Daoy (cell line): Measurements from ENCODE around the gene CZIB. TPM values are rescaled to one million over a fixed set of nuclear protein-coding genes. Genes with fewer than 3 reads are reported as not detected.
"Not testable (repeated sequence)": the region's sequence is repeated elsewhere in the genome, so short reads cannot be mapped to it uniquely, and the experiment has no call there.

Experiments used
- DNase-seq: peaks from one replicate; pipeline ENCODE4 v3.0.0-alpha.2; 2015; ENCODE audit warnings: low read depth
- total RNA-seq: library from RNA; depleted of rRNA; stranded (reverse); fragments of >200 nt; shearing (Covaris generic); gene quantifications from 2 replicates; pipeline ENCODE4 v1.2.3, GENCODE V29; 2014; rRNA removed

The CZIB gene
- total RNA-seq, 1 experiment from 2014 or later = 73.9 TPM

- DNase-seq = no peak
Observed at GRCh38 chr1:53189061-53189460, 31.4 kb downstream of the CZIB start.

DNA sequence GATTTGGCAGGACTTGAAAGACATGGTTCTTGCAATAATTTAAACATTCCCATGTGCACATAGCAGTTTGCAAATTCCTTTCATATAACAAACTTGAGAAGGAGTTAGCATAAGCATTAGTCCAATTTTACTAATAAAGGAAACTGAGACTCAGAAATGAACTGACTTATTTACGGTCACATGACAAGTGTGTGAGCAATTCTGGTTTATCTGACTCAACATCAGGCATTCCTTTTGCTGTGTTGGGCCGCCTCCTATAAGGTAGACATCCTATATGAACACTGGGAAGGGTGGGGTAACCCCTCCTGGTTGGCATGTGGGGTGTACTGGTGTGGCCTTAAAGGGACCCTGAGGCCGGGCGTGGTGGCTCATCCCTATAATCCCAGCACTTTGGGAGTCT, 32.3 kb downstream of the CZIB start:
- no peak for DNase-seq

- no peak for DNase-seq
Observed at GRCh38 chr1:53187401-53187800, 33.0 kb downstream of the CZIB start.

GRCh38 chr1:53186533-53186932, 33.9 kb downstream of the CZIB start:
- no peak for DNase-seq

GRCh38 chr1:53185955-53186297, 34.5 kb downstream of the CZIB start:
- not testable (repeated sequence) for DNase-seq

DNA sequence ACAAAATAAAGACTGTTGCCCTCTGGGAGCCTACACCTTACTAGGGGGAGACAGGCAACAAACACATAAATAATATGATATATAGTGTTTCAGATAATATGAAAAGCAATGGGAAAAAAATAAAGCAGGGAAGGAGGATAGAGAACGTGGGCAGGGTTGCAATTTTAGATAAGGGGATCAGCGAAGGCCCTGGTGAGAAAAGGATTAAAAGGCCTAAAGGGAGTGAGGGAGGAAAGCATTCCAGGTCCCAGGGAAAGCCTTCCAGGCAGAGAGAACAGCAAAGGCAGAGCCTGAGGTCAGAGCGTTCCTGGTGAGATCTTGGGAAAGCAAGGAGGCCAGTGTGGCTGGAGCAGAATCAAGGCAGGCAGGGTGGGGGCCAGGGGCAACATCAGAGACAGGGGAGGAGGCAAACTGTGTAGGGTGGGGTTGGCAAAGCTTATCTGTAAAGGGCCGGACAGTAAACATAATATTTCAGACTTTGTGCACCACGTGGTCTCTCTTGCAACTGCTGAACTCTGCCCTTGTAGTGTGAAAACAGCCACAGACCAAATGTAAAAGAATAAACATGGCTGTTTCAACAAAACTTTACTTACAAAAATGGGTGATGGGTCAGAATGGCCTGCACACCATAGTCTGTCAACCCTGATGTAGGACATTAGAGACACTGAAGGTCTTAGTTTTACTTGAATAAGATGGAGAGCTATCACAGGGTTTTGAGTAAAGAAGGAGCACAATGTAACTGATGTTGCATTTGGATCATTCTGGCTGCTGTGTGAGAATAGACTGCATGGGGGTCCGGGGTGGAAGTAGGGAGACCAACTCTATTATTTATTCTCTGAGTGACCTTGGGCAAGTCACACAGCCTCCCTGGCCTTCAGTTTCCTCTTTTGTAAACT, 37.1 kb downstream of the CZIB start:
- no peak for DNase-seq

- no peak for DNase-seq
Observed at GRCh38 chr1:53182716-53183094, 37.7 kb downstream of the CZIB start.

GRCh38 chr1:53182111-53182593, 38.3 kb downstream of the CZIB start:
- peak; percentile 81 for DNase-seq

DNA sequence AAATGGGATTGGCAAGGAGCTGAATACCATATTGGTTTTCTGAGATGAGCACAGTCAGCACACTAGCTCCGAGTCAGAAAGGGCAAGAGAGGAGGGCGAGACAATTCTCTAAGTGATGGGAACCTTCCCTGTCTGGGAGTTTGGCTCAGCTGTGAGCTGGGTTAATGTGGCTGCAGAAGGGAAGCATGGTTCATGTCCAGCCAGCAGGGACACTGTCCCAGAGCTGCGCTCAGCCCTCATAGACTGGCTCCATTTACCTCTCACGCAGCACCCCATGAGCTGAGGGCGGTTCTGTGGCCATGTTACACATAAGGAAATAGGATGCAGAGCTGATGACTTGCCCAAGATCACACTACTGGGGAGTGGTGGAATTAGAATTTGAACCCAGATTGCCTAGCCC, 39.5 kb downstream of the CZIB start:
- no peak for DNase-seq

DNA sequence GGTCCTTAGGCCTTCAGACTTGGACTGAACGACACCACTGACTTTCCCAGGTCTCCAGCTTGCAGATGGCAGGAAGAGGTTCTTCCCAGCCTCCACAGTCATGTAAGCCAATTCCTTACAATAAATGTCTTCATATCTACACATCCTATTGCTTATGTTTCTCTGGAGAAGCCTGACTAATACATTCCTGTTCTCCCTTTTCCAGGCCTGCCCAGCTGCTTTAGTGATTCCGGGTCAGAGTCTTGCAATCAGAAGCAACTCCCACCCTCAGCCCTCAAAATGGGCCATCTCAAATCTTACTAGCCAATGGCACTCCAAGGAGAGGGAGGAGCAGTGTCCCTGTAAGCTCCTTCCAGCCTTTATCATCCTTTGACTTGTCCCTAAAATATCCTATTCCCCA, 40.2 kb downstream of the CZIB start:
- DNase-seq = no peak

DNA sequence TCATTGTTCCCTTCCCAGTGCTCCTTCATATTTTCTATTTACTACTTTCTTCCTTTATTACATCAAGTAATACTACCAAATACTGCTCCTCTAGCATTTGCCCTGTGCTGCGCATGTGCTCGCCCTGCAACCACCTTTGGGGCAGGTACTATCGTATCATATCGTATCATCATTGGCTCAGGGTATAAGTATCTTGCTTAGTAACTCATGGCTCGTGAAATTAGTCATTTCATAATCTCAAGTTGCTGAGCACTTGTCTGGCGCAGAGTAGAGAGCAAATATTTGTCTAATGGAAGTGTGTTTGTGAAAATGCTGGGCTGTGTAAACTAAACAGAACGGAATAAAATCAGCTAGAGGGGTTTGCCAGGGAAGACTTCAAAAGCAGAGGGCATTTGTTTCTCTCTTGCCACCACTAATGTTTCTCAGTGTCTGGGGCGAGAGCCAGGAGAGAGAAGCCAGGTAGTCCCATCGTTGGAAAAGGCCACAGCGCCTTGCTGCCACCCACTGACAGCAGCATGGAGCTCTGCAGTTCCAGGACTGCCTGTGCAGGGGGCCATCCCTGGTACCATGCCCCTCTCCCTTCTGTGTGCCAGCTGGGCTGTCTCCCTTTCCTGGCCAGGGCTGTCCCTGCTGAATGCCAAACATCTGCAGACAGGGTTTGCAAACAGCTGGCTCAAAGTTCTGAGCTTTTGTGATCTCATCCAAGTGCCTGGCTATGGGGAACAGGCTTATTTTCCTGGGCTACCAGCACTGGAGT, 43.8 kb downstream of the CZIB start:
- DNase-seq = no peak

DNA sequence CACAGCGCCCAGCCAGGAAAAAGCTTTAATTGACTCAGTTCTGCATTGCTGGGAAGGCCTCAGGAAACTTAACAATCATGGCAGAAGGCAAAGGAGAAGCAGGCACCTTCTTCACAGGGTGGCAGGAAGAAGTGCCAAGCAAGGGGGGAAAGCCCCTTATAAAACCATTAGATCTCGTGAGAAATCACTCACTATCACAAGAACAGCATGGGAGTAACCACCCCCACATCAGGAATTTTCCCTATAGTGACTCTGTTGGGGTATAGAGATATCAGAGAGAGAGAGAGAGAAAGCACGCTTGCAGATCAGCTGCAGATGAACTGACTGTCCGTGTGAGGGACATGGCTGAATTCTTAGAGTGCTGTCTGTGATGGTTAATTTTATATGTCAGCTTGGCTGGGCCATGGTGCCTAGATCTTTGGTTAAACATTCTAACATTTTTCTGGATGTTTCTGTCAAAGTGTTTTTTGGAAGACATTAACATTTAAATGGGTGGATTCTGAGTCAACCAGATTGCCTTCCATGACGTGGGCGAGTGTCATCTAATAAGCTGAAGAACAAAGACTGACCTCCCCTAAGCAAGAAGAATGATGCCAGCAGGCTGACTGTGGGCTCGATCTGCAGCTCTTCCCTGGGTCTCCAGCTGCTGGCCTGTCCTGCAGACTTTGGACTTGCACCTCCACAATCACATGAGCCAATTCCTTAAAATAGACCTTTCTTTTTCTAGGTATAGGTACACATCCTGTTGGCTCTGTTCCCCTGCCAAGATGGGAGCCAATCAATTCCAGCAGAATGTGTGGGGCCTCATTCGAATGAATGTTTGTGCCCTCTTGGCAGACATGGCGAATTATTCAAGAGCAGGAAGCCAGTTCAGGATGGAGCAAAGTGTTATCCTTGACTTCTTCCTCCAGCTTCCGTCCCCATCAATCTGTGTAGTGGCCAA, 45.2 kb downstream of the CZIB start:
- peak; percentile 17 for DNase-seq

DNA sequence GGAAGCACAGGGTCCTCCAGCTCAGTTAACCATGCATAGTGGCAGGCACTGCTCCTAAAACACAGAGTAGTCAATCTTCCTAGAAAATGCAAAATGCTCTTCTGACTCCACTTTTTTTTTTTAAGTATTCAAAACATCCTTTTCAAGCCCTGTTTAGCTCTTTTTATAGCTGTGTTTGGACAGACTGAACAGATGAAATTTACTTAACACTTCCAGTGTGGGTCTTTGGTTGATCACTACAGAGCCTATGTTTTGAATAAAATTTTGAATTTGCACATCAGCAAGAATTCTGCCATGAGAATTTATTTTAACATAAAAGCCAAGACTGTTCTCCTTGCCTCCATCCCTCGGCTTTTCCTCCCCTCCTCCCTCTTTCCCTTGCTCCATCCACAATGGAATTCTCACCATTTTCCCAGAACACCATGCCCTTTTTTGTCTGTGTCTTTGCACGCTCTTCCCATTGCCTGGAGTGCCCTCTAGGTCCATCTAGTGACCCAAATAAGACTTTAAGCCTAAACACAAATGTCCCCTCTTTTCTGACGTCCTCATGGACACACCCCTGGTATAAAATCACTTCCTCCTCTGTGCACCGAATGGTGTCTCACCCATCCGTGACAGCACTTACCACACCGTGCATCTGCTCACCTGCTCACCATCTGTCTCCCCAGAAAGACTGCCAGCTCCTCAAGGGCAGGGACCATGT, 47.9 kb downstream of the CZIB start:
- peak; percentile 45 for DNase-seq

DNA sequence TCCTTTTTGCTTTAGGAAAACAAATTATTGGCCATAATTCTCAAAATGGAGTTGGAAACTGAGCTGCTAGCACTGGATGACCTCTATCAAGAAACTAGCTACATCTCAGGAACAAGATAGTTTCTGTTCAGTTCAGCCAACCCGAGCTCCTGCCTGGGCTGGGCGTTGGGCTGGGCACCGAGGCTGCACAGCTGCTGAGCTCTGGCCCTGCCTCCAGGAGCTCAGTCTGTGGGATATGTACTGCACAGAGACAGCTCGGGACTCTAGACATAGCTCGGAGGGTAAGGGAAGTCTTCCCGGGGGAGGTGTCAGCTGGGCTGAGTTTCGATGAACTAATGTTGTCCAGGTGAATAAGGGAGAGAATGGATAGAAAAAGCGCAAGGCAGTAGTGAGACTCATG, 53.5 kb downstream of the CZIB start:
- DNase-seq = no peak

- DNase-seq = no peak
Observed at GRCh38 chr1:53166366-53166765, 54.1 kb downstream of the CZIB start.

GRCh38 chr1:53165408-53165961, 54.9 kb downstream of the CZIB start:
- DNase-seq = no peak

Other genes starting within 250 kb of the CZIB start
- gene PODN, start 158.4 kb downstream of the CZIB start, total RNA-seq = not detected in 2 replicates
- not detected in 2 replicates for gene SLC1A7, start 78.0 kb downstream of the CZIB start, total RNA-seq
- 13.7 and 18.3 TPM in 2 replicates for gene CPT2, start 23.8 kb downstream of the CZIB start, total RNA-seq
- gene MAGOH, start 17.9 kb upstream of the CZIB start, total RNA-seq = 51.6 and 60.0 TPM in 2 replicates
- 26.9 and 28.1 TPM in 2 replicates for gene LRP8, start 107.4 kb upstream of the CZIB start, total RNA-seq
- gene DMRTB1, start 238.8 kb upstream of the CZIB start, total RNA-seq = not detected in 2 replicates